C4-2B (cell line): Measurements from ENCODE around the gene TXNDC12.

Experiments used
- ZFX ChIP-seq: fragments of 450-650 bp; IDR thresholded peaks from 2 replicates; pipeline ENCODE4 v1.6.1; 2017
- TF ChIP-seq, protein P1 (sequence below): fragments of 450-650 bp; conservative IDR thresholded peaks from 2 replicates; pipeline ENCODE4 v1.5.1; 2017; ENCODE audit warnings: mild to moderate bottlenecking

DNA sequence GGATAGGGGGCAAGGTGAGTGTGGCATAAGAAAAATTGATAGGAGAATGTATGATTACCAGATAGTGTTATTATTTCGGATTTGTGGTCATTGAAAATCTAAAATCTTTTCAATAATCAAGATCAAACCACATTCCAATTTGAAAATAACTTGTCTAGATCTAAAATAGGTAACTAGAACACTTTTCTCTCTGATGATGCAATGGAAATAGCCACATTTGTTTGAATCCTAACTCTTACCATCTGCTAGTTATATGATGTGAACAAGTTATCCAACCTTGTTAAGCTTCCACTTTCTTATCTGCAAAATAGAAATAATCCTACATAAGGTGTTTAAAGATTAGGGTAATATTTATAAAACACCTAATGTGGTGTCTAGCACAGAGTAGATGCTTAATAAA is 4.9 kb upstream of the TXNDC12 start:
- TF ChIP-seq, protein P1, sequence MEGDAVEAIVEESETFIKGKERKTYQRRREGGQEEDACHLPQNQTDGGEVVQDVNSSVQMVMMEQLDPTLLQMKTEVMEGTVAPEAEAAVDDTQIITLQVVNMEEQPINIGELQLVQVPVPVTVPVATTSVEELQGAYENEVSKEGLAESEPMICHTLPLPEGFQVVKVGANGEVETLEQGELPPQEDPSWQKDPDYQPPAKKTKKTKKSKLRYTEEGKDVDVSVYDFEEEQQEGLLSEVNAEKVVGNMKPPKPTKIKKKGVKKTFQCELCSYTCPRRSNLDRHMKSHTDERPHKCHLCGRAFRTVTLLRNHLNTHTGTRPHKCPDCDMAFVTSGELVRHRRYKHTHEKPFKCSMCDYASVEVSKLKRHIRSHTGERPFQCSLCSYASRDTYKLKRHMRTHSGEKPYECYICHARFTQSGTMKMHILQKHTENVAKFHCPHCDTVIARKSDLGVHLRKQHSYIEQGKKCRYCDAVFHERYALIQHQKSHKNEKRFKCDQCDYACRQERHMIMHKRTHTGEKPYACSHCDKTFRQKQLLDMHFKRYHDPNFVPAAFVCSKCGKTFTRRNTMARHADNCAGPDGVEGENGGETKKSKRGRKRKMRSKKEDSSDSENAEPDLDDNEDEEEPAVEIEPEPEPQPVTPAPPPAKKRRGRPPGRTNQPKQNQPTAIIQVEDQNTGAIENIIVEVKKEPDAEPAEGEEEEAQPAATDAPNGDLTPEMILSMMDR = no peak
- TF ChIP-seq ZFX = no peak
